NCI-H1436 (cell line): ENCODE results near the gene AMER3.

Source experiments
- DNase-seq: peaks from one replicate; lab custom pipeline; 2025; lab: John Stamatoyannopoulos, UW

The AMER3 gene

DNA sequence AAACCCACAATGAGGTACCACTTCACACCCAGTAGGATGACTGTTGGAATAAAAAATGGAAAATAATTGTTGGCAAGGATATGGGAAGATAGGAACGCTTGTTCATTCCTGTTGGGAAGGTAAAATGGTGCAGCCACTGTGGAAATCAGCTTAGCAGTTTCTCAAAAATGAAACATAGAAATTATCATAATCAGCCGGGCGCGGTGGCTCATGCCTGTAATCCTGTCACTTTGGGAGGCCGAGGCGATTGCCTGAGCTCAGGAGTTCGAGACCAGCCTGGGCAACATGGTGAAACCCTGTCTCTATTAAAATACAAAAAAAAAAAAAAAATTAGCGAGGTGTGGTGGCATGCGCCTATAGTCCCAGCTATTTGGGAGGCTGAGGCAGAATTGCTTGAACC lies 23.4 kb downstream of the AMER3 start:
- DNase-seq, result no peak

DNA sequence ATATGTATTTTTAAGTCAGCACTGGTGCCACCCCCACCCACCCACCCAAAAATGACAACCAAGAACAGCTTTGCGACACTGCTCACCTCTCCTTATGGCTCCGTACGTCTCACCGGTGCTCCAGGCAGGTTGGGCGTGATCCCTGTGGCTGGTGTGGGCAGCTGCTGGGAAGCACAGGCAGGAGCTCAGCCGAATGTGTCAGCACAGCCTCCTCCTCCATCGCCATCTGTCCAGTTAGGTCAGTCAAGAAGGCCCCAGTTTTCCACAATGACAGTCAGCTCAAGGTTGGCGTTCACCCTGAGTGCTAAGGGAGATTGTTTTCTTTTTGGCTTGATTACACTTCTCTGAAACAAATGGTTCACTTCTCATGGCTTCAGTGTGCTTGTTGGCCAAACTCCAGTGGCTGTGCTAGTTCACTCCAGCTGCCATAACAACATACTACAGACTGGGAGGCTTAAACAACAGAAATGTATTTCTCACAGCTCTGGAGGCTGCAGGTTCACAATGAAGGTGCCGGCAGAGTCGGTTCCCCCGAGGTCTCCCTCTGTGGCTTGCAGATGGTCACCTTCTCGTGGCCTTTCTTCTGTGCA lies 30.2 kb downstream of the AMER3 start:
- DNase-seq, result no peak

DNA sequence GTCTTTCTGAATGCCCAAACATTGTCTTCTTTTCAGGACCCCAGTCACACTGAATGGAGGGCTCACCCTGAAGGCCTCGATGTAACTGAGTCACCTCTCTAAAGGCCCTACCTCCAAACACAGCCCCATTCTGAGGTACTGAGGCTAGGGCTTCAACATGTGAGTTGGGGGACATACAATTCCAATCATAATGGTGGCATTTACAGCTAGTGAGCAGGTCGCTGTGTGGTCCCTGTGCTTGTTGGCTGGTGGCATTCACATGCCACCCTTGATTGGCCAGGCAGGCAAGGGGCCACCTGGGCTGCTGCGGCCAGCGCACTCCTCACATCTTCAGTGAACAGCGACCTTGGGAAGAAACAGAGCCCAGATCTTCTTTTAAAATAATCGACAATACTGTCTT lies 30.7 kb downstream of the AMER3 start:
- DNase-seq, result no peak

DNA sequence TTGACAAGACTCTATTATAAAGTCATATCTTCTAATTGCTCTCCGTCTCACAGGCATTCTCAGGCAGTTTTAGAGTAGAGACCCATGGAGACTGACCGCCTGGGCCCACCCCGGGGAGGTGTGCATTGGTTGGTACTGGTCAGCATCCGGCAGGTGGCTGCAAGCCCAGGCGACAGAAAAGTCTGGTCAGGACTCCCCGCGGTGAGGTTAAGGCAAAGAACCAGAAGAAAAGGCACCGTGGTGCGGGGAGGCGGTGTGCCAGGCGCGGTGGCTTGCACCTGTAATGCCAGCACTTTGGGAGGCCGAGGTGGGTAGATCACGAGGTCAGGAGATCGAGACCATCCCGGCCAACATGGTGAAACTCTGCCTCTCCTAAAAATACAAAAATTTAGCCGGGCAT lies 32.5 kb downstream of the AMER3 start:
- no peak for DNase-seq

DNA sequence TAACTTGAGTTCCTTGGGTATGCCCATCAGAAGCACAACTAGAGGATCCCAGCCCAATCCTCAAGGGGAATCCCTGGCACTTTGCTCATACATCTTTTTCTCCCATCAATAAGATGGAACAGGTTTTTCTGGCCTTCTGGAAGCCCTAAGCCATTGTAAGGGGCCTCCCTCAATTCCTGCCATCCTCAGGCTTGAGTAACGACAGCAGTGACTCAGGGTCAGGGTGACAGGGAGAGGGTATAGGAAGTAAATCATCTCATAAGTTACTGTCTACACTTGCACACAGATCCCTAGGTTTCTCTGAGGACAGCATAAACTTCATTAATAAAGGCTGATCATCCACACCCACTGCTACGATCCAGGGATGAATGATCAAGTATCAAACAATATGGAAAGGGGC lies 35.0 kb downstream of the AMER3 start:
- DNase-seq, result no peak

DNA sequence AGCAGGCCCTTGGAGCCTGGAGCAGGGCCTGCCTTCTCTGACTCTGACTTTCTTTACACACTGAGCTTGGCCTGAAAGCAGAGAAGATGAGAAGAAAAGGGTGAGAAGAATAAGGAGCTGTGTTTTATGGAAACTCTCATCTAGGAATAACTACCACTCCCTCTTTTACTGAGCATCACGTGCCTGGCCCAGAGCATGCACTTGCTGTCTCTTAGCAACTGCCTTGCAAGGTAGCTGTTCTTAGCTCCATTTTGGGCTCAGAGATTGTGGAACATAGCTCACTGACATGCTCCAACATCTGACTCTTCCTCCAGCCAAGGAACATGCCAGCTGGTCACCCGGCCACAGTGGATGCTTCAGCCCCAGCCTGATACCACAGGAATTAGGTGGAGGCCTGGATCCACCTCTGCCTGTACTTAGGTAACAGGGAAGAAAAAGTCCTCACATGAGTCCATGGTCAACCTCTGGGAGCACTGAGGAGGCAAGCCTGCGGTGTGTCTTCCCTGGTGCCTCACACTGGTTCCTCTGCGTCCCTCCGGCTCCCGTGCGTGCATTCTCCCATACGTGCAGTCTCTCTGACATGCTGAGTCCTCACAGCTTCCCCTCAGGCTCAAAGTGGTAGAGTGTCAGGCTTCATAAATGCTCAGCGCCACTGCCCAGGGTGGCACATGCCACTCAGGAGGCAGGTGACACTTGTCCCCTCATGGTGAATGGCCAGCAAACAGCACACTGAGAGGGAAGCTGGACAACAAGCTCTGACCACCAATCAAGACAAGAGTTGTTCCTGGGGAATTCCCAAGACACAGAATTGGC lies 35.7 kb downstream of the AMER3 start:
- DNase-seq, result no peak

DNA sequence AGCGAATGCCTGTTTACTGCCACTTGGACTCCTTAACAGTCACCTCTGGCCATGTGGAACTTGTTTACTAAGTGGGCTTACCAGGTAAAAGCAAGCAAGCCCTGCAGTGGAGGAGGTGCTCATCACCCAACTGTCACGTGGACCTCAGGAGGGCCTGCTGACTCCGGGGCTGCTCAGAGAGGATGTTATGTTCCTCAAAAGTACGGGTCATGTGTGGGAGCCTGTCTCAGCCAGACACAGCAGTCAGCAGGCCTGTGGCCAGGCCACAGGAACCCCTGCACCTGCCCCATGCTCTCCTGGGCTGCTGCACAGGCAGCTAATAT lies 36.2 kb downstream of the AMER3 start:
- DNase-seq, result no peak

DNA sequence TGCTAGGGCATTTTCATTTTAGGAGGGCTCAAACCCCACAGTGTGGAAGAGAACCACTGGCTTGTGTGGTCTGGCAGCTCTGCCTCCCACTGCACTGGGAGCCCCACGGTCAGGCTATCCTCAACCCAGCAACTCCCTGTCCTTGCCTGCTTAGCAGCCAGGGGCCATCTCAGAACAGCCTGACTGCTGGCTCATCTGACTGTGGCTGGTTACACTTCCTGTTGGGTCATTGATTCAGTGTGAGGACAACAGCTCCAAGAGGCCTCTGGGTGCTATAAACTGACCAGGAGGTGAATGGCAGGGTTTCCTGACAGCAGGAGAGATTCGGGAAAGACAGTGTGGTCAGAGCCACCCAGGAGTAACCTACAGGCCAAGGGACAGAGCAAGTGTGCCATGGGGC lies 40.1 kb downstream of the AMER3 start:
- no peak for DNase-seq

DNA sequence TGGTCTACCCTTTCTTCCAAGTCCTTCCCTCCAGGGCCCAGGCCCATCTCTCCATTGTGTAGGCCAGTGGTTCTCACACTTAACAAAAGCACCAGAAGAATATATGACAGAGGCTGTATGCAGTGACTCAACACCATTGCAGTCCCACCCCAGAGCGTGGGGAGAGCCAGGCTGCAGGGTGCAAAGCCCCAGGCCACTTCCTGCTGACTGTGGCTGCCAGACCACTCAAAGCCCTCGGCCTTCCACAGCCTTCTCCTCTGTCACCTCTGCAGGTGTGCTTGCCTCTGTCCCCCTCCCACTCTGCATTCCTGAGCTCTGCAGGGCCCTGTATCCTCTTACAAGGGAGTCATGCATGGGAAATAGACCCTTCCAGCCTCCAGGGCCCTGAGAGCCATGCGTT lies 41.0 kb downstream of the AMER3 start:
- no peak for DNase-seq

DNA sequence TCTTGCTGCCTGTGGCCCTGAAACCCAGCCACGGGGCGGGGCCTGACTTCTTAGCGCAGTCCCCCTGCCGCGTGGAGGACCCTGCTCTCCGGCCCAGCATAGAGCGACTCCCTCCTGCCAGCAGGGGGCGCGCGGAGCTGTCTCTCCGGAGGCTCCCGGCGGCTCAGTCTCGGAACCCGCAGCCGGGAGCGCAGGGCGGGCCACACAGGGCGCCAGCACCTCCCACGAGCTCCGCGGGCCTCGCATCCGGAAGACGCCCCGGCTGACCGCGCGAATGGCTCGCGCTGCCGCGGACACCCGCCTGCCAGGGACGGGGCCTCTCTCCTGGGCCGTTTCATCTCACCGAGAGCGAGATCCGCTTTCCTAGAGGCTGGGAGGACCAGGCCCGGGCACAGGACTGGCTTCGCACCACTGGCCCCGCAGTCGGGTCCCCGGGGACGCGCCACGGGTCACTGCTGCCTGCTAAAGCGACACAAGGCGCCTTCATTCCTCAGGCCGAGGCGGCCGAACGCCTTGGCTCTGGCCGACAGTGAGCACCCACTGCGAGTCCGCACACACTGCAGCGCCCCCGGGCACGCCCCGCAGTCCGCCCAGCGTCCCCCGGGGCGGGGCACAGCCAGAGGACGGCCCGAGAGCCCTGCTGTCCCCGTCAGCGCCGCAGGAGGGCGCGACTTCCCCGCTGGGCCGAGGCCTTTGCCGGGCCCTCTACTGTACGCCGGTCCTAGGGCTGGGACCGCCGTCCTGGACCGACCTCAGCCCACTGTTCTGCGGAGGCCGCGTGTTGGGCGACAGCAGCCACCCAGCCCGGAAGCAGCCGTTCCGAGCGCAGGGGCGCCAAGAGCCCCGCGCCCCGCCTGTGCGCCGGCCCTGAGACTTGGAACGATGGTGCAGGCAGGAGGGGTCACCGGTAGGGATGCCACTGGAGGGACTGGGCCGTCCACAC lies 42.4 kb downstream of the AMER3 start:
- peak; percentile 86 for DNase-seq

DNA sequence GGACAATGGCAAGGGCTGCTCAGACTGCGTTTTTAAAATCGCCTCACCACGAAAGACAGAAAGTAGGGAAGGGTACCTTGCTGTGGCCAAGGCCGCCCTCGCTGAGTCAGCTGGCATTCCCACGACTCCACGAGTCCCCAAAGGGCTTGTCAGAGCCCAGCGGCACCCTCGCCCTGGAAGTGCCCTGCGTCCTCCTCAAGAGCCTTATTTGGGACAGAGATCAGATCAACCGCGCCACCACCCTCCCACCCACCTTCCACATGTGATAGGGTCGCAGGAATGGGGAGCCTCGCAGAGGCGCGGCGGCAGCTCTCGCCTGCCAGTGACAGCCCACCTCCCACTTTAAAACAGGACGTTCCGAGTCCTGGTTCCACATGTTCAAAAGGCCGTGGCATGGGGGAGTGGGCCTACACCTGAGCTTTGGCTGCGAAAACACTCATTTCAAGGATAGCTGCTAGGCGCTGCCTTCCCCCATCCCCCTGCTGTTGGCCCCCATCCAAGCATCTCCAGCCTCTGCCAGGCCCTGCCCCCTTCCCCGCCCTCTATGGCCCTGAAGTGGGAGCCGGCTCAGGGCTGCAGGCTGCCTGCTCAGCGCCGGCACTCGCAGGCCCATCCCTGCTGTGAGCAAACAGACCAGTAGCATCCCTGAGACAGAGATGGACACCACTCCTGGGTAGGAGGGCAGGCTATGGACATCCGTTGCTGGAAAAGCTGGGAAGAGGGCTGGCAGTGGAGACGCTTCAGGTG lies 43.3 kb downstream of the AMER3 start:
- peak; percentile 28 for DNase-seq

DNA sequence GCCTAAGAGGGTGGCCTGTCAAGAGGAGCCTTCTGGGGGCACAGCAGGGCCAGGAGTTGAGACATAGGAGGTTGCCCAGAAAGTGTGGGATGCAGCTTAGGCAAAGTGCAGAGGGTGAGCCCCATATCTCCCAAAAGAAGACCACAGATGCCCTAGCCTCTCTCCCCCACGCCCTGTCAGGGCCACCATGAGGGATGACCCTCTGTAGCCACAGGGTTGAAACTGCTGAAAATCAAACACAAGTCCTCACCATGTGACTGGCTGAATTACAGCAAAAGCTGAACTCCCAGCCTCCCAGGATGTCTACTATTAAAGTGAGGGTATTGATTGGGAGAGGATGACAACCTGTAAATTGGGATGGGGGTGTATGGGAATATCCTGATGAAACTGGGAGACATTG lies 44.0 kb downstream of the AMER3 start:
- no peak for DNase-seq

DNA sequence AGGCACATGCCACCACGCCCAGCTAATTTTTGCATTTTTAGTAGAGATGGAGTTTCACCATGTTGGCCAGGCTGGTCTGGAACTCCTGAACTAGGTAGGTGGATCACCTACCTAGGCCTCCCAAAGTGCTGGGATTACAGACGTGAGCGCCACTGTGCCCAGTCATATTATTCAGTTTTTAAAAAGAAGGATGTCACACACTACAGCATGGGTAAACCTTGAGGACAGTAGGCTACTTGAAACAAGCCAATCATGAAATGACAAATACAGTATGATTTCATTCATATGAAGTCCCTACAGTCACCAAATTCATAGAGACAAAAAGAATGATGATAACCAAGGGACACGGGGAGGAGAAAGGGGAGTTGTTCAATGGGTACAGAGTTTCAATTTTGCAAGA lies 50.3 kb downstream of the AMER3 start:
- no peak for DNase-seq

DNA sequence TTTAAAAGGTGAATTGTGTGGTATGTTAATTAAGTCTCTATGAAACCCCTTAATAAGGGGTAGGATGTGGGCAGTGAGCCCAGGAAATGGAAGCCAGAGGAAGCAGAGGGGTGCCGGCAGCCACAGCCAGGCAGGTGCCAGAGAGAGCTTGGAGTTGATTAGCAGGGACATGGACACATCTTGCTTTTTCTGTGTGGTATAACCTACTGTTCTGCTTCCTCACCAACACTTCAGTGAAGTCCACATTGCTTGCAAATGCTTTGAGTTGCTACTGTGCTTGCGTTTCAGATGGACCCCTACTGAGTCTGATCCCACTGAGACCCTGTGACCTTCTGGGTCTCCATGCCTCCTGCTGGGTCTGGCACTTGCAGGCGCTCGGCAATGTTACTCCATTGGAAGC lies 51.0 kb downstream of the AMER3 start:
- DNase-seq, result no peak

DNA sequence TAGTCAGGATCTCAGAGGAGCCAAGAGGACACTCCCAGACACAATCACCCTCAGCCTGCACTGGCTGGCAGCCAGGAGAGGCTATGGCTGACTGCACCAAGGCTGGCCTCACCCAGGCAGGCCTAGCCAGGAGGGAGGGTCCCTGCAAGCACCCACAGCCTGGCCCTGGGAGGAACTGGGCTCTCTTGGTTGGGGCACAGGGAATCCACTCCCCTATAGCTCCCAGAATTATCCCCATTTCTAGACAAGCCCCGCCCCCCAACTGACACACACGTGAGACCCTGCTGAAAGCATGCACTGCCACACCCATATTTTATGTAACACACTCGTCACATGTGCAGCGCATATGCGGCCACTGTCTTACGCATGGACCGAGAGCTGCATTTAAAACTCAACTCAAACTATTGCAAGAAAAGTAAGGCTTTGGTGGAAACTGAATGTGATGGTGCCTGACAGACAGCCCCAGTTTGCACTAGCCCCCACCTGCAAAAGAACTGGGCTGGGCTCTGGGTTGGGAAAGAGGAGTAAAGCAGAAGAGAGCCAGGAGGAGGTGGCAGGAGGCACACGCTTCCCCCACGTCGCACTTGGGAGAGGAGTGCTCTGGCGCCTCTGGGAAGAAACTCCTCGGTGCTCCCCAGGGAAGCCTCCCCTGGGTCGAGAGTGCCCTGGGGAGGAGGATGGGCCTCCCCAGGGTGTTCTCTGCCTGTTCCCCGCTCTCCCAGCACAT lies 52.5 kb downstream of the AMER3 start:
- DNase-seq, result no peak

DNA sequence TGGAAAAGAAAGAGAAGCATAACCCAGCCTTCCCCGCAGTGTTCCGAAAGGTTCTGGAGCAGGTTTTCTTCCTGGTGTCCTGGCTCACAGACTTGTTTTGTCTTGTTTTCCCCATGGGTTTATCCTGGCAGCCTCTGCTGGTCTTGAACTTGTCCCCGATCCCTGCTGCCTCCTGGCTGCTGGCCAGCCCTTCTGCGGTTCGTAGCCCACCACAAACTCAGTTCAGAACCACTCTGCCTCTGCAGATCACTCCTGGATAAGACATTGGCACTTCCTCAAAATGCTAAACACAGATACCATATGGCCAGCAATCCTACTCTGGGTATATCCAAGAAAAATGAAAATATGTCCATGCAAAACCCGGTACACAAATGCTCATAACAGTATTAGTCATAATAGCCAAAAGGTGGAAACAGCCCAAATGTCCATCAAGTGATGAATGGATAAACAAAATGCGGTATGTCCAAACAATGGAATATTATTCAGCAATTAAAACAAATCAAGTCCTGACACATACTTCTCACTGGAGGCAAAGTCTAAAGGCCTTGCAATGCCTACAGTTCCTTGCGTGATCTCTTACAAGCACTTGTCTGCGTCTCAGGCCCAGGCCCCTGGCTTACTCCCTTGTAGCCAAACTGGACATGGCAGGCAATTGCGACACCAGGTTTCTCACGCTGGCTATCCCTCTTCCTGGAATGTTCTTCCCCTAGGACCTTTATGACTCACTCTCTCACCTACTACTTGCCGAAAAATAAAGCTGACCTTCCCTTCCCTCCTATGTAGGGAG lies 53.3 kb downstream of the AMER3 start:
- no peak for DNase-seq

DNA sequence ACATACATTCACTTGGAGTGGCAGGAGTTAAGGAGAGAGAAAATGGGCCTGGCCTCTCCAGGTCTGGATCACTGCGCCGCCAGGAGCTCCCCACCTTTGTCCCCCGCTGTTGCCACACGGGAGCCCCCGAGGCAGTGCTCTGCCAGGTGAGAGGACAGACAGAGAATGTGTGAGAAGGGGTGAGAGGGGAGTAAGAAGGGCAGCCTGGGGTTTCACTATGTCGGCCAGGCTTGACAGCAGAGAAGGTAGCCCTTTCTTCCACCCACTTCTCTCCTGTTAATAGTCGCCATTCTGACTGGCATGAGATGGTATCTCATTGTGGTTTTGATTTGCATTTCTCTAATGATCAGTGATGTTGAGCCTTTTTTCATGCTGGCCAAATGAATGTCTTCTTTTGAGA lies 55.1 kb downstream of the AMER3 start:
- no peak for DNase-seq

DNA sequence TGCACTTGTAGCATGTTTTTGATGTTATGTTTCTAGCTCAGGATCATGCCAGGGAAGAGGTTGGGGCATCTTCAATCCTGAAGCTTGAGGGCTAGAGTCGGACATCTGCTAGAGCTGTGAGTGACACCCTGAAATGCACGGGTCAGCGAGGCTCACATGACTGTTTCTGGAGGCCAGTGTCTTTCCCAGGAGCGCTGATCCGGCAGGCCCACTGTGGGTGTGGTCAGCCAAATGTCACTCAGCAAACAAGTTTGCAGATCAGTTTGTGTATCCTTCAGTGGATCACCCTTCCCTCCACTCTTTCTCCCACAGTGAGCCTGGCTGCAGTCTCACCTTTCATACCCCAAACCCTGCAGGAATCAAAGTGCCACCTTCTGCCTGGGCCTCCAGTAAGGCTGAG lies 58.4 kb downstream of the AMER3 start:
- no peak for DNase-seq

DNA sequence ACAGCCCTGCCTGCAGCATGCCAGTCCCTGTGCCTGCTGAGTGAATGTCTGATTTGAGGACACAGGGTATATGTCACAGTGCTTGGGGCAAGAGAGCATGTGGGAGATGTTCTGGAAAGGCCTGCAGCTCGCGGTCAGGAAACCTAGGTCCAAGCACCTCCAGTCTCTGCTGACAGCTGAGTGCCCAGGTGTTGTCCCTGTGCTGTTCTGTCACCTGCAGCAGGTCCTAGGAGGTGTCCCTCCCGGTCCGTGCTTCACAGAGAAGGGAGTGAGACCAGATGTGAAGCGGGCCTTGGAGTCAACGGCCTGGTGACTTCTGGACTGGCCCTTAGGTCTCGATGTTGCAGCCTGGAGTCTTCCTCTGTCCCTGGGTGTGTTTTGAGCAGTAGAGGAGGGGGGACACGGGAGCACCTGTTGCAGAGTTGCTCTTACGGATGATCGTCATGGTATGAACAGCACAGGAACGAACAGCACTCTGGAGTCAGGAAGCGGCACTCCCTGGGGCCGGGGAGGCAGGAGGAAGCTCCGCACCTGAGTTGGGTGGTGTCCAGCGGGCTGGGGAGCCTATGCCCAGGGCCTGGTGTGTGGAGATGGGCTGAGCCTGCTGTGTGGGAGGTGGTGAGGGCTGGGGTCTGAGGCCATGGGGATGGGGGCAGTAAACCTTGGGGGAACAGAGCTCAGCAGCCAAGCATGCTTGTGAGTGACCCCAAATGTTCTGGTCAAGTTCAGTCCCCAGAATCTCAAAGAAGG lies 59.8 kb downstream of the AMER3 start:
- DNase-seq, result no peak
